ENCODE data around the gene NPAS3.

Gene NPAS3

GRCh38 chr14:33290641-33291040 is 352.0 kb downstream of the NPAS3 start:
- Histone ChIP-seq H3K79me2 (ENCODE audit: low read length) (no peaks in the 10 kb centered on the region), H3K4me2 (ENCODE audit: low read depth, low read length) (no peak overlapping the region), H3F3A (ENCODE audit: insufficient read depth, low read length) (no peaks in the 10 kb centered on the region), H4K20me1 (ENCODE audit: insufficient read depth, low read length) (no peaks in the 10 kb centered on the region), H3K27me3 (replicated peaks; ENCODE audit: insufficient read depth, low read length) (no peaks in the 10 kb centered on the region), H3K36me3 (replicated peaks; ENCODE audit: insufficient read depth, low read length) (no peaks in the 10 kb centered on the region), H3K27ac (ENCODE audit: low read length) (no peak overlapping the region), H3K4me1 (ENCODE audit: low read length) (no peaks in the 10 kb centered on the region), H3K9me2 (replicated peaks; ENCODE audit: insufficient read depth, low read length) (no peaks in the 10 kb centered on the region), H2AFZ (ENCODE audit: low read length) (no peak overlapping the region), H3K4me3 (ENCODE audit: low read length) (no peak overlapping the region), H3K9ac (ENCODE audit: low read length) (no peak overlapping the region), H3K9me3 (replicated peaks; ENCODE audit: insufficient read depth, low read length) (no peaks in the 10 kb centered on the region)
- no peak for TF ChIP-seq EZH2phosphoT487 (IDR thresholded peaks at IDR 0.05; ENCODE audit: low read length)
- TF ChIP-seq CTCF (IDR thresholded peaks at IDR 0.05; ENCODE audit: low read length) = no peak
- no peak for TF ChIP-seq EZH2 (optimal IDR thresholded peaks at IDR 0.05; ENCODE audit: low read depth, low read length)
- DNase-seq = no peak

GRCh38 chr14:33291529-33292104 is 352.9 kb downstream of the NPAS3 start:
- Histone ChIP-seq H3K79me2 (ENCODE audit: low read length) (no peaks in the 10 kb centered on the region), H3K27me3 (replicated peaks; ENCODE audit: insufficient read depth, low read length) (no peaks in the 10 kb centered on the region), H3K36me3 (replicated peaks; ENCODE audit: insufficient read depth, low read length) (no peaks in the 10 kb centered on the region), H3K4me3 (ENCODE audit: low read length) (no peak overlapping the region), H3F3A (ENCODE audit: insufficient read depth, low read length) (no peaks in the 10 kb centered on the region), H2AFZ (ENCODE audit: low read length) (no peak overlapping the region), H3K9me2 (replicated peaks; ENCODE audit: insufficient read depth, low read length) (no peaks in the 10 kb centered on the region), H3K27ac (ENCODE audit: low read length) (no peak overlapping the region), H3K9me3 (replicated peaks; ENCODE audit: insufficient read depth, low read length) (no peaks in the 10 kb centered on the region), H3K9ac (ENCODE audit: low read length) (no peak overlapping the region), H3K4me1 (ENCODE audit: low read length) (no peaks in the 10 kb centered on the region), H4K20me1 (ENCODE audit: insufficient read depth, low read length) (no peaks in the 10 kb centered on the region), H3K4me2 (ENCODE audit: low read depth, low read length) (no peak overlapping the region)
- TF ChIP-seq EZH2phosphoT487 (IDR thresholded peaks at IDR 0.05; ENCODE audit: low read length) = no peak
- no peak for TF ChIP-seq EZH2 (optimal IDR thresholded peaks at IDR 0.05; ENCODE audit: low read depth, low read length)
- TF ChIP-seq CTCF (IDR thresholded peaks at IDR 0.05; ENCODE audit: low read length) = no peak
- DNase-seq = no peak

GRCh38 chr14:33294419-33294818 is 355.7 kb downstream of the NPAS3 start:
- H3K36me3 ChIP-seq (replicated peaks; ENCODE audit: insufficient read depth, low read length) = no peaks in the 10 kb centered on the region
- TF ChIP-seq EZH2phosphoT487 (IDR thresholded peaks at IDR 0.05; ENCODE audit: low read length) (no peak), CTCF (IDR thresholded peaks at IDR 0.05; ENCODE audit: low read length) (no peak)
- H4K20me1 ChIP-seq (ENCODE audit: insufficient read depth, low read length) = no peaks in the 10 kb centered on the region
- no peak overlapping the region for H3K4me3 ChIP-seq (ENCODE audit: low read length)
- H2AFZ ChIP-seq (ENCODE audit: low read length) = no peak overlapping the region
- H3K27me3 ChIP-seq (replicated peaks; ENCODE audit: insufficient read depth, low read length) = no peaks in the 10 kb centered on the region
- no peaks in the 10 kb centered on the region for H3F3A ChIP-seq (ENCODE audit: insufficient read depth, low read length)
- no peaks in the 10 kb centered on the region for H3K79me2 ChIP-seq (ENCODE audit: low read length)
- no peak overlapping the region for H3K9ac ChIP-seq (ENCODE audit: low read length)
- H3K4me1 ChIP-seq (ENCODE audit: low read length) = no peaks in the 10 kb centered on the region
- no peak for DNase-seq
- no peak overlapping the region for H3K4me2 ChIP-seq (ENCODE audit: low read depth, low read length)
- no peaks in the 10 kb centered on the region for H3K9me3 ChIP-seq (replicated peaks; ENCODE audit: insufficient read depth, low read length)
- H3K27ac ChIP-seq (ENCODE audit: low read length) = no peak overlapping the region
- no peaks in the 10 kb centered on the region for H3K9me2 ChIP-seq (replicated peaks; ENCODE audit: insufficient read depth, low read length)
